ENCODE measurements around the gene PHLDA3.

The PHLDA3 gene

DNA sequence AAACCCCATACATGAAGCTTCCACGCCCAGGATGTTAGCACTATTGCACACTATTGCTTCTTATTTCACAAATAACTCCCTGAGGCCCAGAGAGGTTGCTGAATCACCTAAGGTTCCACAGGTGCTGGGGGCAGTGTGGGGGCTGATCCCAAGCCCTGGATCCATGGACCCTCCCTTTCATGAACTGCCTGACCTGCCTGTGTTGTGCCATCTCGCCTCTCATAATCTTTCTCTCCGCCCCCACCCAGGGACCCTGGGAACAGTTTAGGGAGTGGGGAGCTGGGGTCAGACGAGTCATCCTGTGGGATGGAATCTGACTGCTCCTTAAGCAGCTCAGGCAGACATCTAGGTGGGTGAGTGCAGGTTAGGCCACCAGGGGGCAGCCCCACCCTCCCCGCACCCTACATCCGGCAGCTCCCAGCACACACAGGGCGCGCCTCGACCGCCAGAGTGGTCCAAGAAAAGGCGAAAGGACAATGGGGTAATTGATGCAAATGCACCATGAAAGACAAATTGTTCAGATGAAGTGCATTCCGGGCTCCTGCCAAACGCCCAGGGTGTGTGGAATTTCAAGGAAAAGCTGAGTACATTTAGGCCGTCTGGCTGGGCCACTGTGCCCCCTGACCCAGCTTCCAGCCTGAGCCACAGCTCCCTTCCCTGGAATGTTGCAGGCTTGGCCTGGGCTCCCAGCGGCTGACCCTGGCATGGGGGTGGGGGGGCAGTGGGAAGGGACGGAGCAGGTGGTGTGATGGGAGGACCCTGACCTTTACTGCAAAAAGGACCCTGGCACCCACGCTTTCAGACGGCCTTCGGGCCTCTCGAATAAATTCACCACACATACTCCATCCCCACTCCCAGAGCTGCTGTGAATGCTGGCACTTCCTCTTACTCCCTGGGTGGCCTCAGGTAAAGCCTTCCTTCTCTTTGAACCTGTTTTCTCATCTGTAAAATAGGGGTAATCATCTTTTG is 20.8 kb downstream of the PHLDA3 start:
- Histone ChIP-seq H3K9me3 (ENCODE audit: severe bottlenecking) (no peaks in the 10 kb centered on the region), H3K27me3 (ENCODE audit: insufficient read depth, poor library complexity, severe bottlenecking) (no peaks in the 10 kb centered on the region), H3K36me3 (ENCODE audit: low read depth) (no peaks in the 10 kb centered on the region), H3K4me1 (ENCODE audit: insufficient read depth, poor library complexity, severe bottlenecking) (peaks cover 17% of the 10 kb centered on the region), H3K4me3 (ENCODE audit: severe bottlenecking) (no peak overlapping the region), H3K27ac (ENCODE audit: poor library complexity, severe bottlenecking) (peak overlapping the region; percentile 2)
- ATAC-seq (ENCODE audit: low read depth) (peak; percentile 94), DNase-seq (ENCODE audit: low spot score) (no peak)
- TF ChIP-seq, protein P1, sequence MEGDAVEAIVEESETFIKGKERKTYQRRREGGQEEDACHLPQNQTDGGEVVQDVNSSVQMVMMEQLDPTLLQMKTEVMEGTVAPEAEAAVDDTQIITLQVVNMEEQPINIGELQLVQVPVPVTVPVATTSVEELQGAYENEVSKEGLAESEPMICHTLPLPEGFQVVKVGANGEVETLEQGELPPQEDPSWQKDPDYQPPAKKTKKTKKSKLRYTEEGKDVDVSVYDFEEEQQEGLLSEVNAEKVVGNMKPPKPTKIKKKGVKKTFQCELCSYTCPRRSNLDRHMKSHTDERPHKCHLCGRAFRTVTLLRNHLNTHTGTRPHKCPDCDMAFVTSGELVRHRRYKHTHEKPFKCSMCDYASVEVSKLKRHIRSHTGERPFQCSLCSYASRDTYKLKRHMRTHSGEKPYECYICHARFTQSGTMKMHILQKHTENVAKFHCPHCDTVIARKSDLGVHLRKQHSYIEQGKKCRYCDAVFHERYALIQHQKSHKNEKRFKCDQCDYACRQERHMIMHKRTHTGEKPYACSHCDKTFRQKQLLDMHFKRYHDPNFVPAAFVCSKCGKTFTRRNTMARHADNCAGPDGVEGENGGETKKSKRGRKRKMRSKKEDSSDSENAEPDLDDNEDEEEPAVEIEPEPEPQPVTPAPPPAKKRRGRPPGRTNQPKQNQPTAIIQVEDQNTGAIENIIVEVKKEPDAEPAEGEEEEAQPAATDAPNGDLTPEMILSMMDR (IDR thresholded peaks at IDR 0.05; ENCODE audit: poor library complexity, severe bottlenecking): peak; percentile 93

GRCh38 chr1:201445310-201445709 is 23.7 kb downstream of the PHLDA3 start:
- no peak for ATAC-seq (ENCODE audit: low read depth)
- Histone ChIP-seq H3K27me3 (ENCODE audit: insufficient read depth, poor library complexity, severe bottlenecking) (no peaks in the 10 kb centered on the region), H3K36me3 (ENCODE audit: low read depth) (no peaks in the 10 kb centered on the region), H3K27ac (ENCODE audit: poor library complexity, severe bottlenecking) (no peak overlapping the region), H3K4me3 (ENCODE audit: severe bottlenecking) (no peak overlapping the region), H3K9me3 (ENCODE audit: severe bottlenecking) (no peaks in the 10 kb centered on the region), H3K4me1 (ENCODE audit: insufficient read depth, poor library complexity, severe bottlenecking) (peaks cover 10% of the 10 kb centered on the region)
- TF ChIP-seq, protein P1 (IDR thresholded peaks at IDR 0.05; ENCODE audit: poor library complexity, severe bottlenecking): no peak
- no peak for DNase-seq (ENCODE audit: low spot score)

DNA sequence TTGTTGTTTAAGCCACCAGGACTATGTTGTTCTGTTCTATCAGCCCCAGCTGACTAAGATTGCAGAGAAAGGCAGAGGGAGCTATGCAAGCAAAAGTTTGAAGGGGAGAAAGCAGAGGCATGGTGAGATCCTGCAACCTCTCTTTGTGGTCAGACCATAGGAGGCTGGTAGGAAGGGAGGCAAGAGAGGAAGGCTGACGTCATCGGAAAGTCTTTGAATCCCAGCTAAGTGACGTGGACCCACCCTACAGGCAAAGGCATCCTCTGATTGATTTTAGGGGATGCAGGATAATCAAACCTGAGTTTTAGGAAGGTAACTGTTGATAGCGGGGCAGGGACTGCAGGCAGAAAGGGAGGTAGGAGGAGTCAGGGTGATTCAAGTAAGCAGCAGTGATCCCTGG is 24.2 kb downstream of the PHLDA3 start:
- no peak for DNase-seq (ENCODE audit: low spot score)
- no peaks in the 10 kb centered on the region for H3K9me3 ChIP-seq (ENCODE audit: severe bottlenecking)
- no peak overlapping the region for H3K27ac ChIP-seq (ENCODE audit: poor library complexity, severe bottlenecking)
- no peak for ATAC-seq (ENCODE audit: low read depth)
- peaks cover 9% of the 10 kb centered on the region for H3K4me1 ChIP-seq (ENCODE audit: insufficient read depth, poor library complexity, severe bottlenecking)
- no peaks in the 10 kb centered on the region for H3K27me3 ChIP-seq (ENCODE audit: insufficient read depth, poor library complexity, severe bottlenecking)
- TF ChIP-seq, protein P1 (IDR thresholded peaks at IDR 0.05; ENCODE audit: poor library complexity, severe bottlenecking): no peak
- no peak overlapping the region for H3K4me3 ChIP-seq (ENCODE audit: severe bottlenecking)
- H3K36me3 ChIP-seq (ENCODE audit: low read depth): no peaks in the 10 kb centered on the region

DNA sequence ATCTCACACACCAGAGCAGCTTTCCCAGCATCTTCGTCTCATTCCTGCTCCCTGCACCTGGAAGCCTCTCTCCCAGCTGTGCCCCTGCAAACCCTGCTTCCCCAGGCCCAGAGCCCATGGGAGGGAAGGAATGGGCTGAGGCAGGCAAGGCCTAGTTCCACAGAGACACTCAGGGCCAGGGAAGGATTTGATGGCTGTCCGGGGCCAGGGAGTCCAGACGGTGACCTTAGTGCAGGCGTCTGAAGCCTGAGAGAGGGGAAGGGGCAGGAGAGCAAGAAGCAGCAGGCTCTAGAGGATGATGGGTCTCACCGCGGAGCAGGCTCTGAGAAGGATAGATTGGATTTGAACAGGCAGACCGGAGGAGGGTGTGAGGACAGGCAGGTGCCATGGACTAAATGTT is 25.2 kb downstream of the PHLDA3 start:
- H3K4me3 ChIP-seq (ENCODE audit: severe bottlenecking): no peak overlapping the region

More for the DNA sequence above, 25.2 kb downstream of the PHLDA3 start:
- DNase-seq (ENCODE audit: low spot score): no peak
- Histone ChIP-seq H3K27ac (ENCODE audit: poor library complexity, severe bottlenecking) (no peak overlapping the region), H3K9me3 (ENCODE audit: severe bottlenecking) (no peaks in the 10 kb centered on the region), H3K36me3 (ENCODE audit: low read depth) (no peaks in the 10 kb centered on the region), H3K27me3 (ENCODE audit: insufficient read depth, poor library complexity, severe bottlenecking) (no peaks in the 10 kb centered on the region), H3K4me1 (ENCODE audit: insufficient read depth, poor library complexity, severe bottlenecking) (peaks cover 9% of the 10 kb centered on the region)
- no peak for ATAC-seq (ENCODE audit: low read depth)
- TF ChIP-seq, protein P1 (IDR thresholded peaks at IDR 0.05; ENCODE audit: poor library complexity, severe bottlenecking): no peak

Data from RWPE2 (cell line).